Heart right ventricle (tissue), 16 donors: Measurements from ENCODE around the gene POLE. TPM values are rescaled to one million over a fixed set of nuclear protein-coding genes. Genes with fewer than 3 reads are reported as not detected.

Source experiments
- ATAC-seq, 8 donors: fragments of 200-7000 bp; cut with Tn5 transposase; one replicate each; pipeline ENCODE4 v1.9.1; 2020; ENCODE audit warnings: mild to moderate bottlenecking in 8 of 8, moderate library complexity in 8 of 8, moderate number of reproducible peaks in 1 of 8
- DNase-seq, 2 donors: peaks; one replicate each; pipeline ENCODE4 v3.0.0-alpha.2; 2020
- H3K27ac ChIP-seq, 10 donors: fragments of 200-600 bp; sonication (generic) in 2 of 10; one replicate each; pipeline versions ENCODE4 v1.5.0 to v1.8.0; 2020 to 2022; ENCODE audit warnings: mild to moderate bottlenecking in 3 of 10
- H3K27me3 ChIP-seq, 7 donors: fragments of 200-600 bp; one replicate each; pipeline ENCODE4 v1.8.0; 2021 to 2022; ENCODE audit warnings: mild to moderate bottlenecking in 2 of 7
- H3K36me3 ChIP-seq, 9 donors: fragments of 200-600 bp; sonication (generic) in 1 of 9; one replicate each; pipeline versions ENCODE4 v1.5.0 to v1.8.0; 2020 to 2022; ENCODE audit warnings: mild to moderate bottlenecking in 2 of 9
- H3K4me1 ChIP-seq, 9 donors: fragments of 200-600 bp; sonication (generic) in 1 of 9; one replicate each; pipeline versions ENCODE4 v1.5.0 to v1.8.0; 2020 to 2022; ENCODE audit warnings: mild to moderate bottlenecking in 4 of 9
- H3K4me3 ChIP-seq, 10 donors: fragments of 200-600 bp; sonication (generic) in 2 of 10; one replicate each; pipeline versions ENCODE4 v1.5.0 to v1.8.0; 2020 to 2022; ENCODE audit warnings: mild to moderate bottlenecking in 7 of 10, moderate library complexity in 2 of 10
- H3K9me3 ChIP-seq, 11 donors: fragments of 200-600 bp in 10 of 11; sonication (generic) in 2 of 11; one replicate each; pipeline versions ENCODE4 v1.5.0 to v1.8.0; 2013 to 2022; ENCODE audit warnings: mild to moderate bottlenecking in 2 of 11, control low read depth in 1 of 11, moderate library complexity in 1 of 11
- CTCF ChIP-seq, 9 donors: fragments of 200-600 bp; sonication (generic) in 2 of 9; IDR thresholded peaks; one replicate each; pipeline versions ENCODE4 v1.5.0 to v1.8.0; 2021 to 2022; ENCODE audit warnings: antibody characterized with exemption in 9 of 9, mild to moderate bottlenecking in 5 of 9, moderate library complexity in 1 of 9
- WGBS, 2 donors: extraction: QIAGEN DNeasy Blood & Tissue Kit; methylation state at CpG; one replicate each; pipeline ENCODE4 v1.1.7; 2013; ENCODE audit warnings: inconsistent platforms in 1 of 2; 5-methylcytosine and 5-hydroxymethylcytosine counted together
- intact Hi-C, 10 donors: fragments of 100-400 bp; cut with DNase I; formaldehyde crosslinking; loops; one replicate each; pipeline versions ENCODE4 v1.11.1 to v1.14.2; 2022
- polyA plus RNA-seq, 2 donors: library from polyadenylated mRNA; stranded (reverse); fragments of 200-250 nt; gene quantifications; one replicate each; pipeline ENCODE4 v1.2.3, GENCODE V29; 2013
- total RNA-seq, 10 donors: library from RNA; stranded (reverse); fragmentation: NEBNext Ultra II Directional in 3 of 10; extraction: Animal tissue kit (Norgen Biotek cat#: 25700) in 3 of 10; gene quantifications; one replicate each; pipeline versions ENCODE4 v1.2.1 to v1.2.4, GENCODE V29; 2021 to 2023
- donor health status: Arrhythmogenic right ventricular cardiomyopathy.
- donor health status: ischemic (EF 13 %, LVEDD 7.1; RV severe dilation, severe dysfunction).
- donor health status: healthy with polysubstance abuse.
- donor health status: DM: no; HTN: yes; CAD: no.
- donor health status: DM: no; HTN: no; CAD: no.
- donor health status: ischemic (EF 25% LVEDD 6.9; RV normal size, moderate dysfunction).
- donor health status: ischemic (EF 25% LVEDD 5.7; RV mildly dilated, moderate dysfunction).
- donor health status: healthy.
- donor health status: DM: yes; HTN: yes; CAD: no.
- donor health status: Ischemic cardiomyopathy.
- donor health status: ischemic (EF 35%, LVEDD 5.7; RV mildly dilated, moderate dysfunction).
- donor health status: nonischemic (EF 11% LVEDD 7.7; RV severe dilation, severe dysfunction).
- donor health status: DM: yes; HTN: yes; CAD: no.
- donor health status: PGD.
- donor health status: ischemic (EF 29% LVEDD 5.4; RV normal size, mild dysfunction).
- donor health status: nonischemic (EF 23%, LVEDD 6.1; RV moderate dilation, normal function).

Gene POLE
- total and polyA plus RNA-seq, 12 donors, result 6.8 to 25.8 (median 9.9) TPM

- DNase-seq, result no peak
- intact Hi-C loops, result no loop called here
Observed at GRCh38 chr12:132585177-132585576, 102.0 kb downstream of the POLE start.

GRCh38 chr12:132584429-132584828 lies 102.7 kb downstream of the POLE start:
- intact Hi-C loops, result no loop called here
- DNase-seq (no peak), ATAC-seq (no peak)
- H3K36me3 ChIP-seq, result peaks cover 0 to 34% (median 0%) of the 10 kb centered on the region in 9 donors
- no peak overlapping the region for H3K27ac ChIP-seq
- no peak for TF ChIP-seq CTCF (IDR thresholded peaks at IDR 0.05)
- H3K27me3 ChIP-seq, result no peaks in the 10 kb centered on the region
- peaks cover 0 to 3% (median 0%) of the 10 kb centered on the region in 11 donors for H3K9me3 ChIP-seq
- WGBS, 2 donors, result 91% methylated on average over 14 of the region's 14 CpGs
- no peaks in the 10 kb centered on the region for H3K4me1 ChIP-seq
- H3K4me3 ChIP-seq, result no peak overlapping the region

More at GRCh38 chr12:132585177-132585576, 102.0 kb downstream of the POLE start:
- no peaks in the 10 kb centered on the region for H3K27me3 ChIP-seq
- TF ChIP-seq CTCF (IDR thresholded peaks at IDR 0.05), result no peak
- ATAC-seq, result no peak
- H3K4me3 ChIP-seq, result no peak overlapping the region
- H3K36me3 ChIP-seq, result peaks cover 0 to 28% (median 0%) of the 10 kb centered on the region in 9 donors
- H3K27ac ChIP-seq, result no peak overlapping the region
- no peaks in the 10 kb centered on the region for H3K4me1 ChIP-seq
- H3K9me3 ChIP-seq, result peaks cover 0 to 3% (median 0%) of the 10 kb centered on the region in 11 donors
- WGBS, 2 donors, result 77 to 83% methylated on average over 23 to 24 of the region's 24 CpGs

- Histone ChIP-seq H3K9me3 (no peaks in the 10 kb centered on the region), H3K4me3 (no peak overlapping the region), H3K27ac (no peak overlapping the region), H3K27me3 (no peaks in the 10 kb centered on the region), H3K4me1 (no peaks in the 10 kb centered on the region), H3K36me3 (peaks cover 0 to 35% (median 0%) of the 10 kb centered on the region in 9 donors)
- intact Hi-C loops, result no loop called here
- no peak for TF ChIP-seq CTCF (IDR thresholded peaks at IDR 0.05)
- no peak for DNase-seq
- no peak for ATAC-seq
- WGBS, 2 donors, result 65 to 74% methylated on average over 29 of the region's 29 CpGs
Observed at GRCh38 chr12:132583736-132584135, 103.4 kb downstream of the POLE start.

- H3K27me3 ChIP-seq, result no peaks in the 10 kb centered on the region
- H3K4me3 ChIP-seq, result no peak overlapping the region
- H3K4me1 ChIP-seq, result no peaks in the 10 kb centered on the region
- no peak for ATAC-seq
- peaks cover 0 to 38% (median 0%) of the 10 kb centered on the region in 9 donors for H3K36me3 ChIP-seq
- no peak for TF ChIP-seq CTCF (IDR thresholded peaks at IDR 0.05)
- WGBS, 2 donors, result 57 to 70% methylated on average over 10 to 50 of the region's 50 CpGs
- intact Hi-C loops, result no loop called here
- no peak for DNase-seq
- no peak overlapping the region for H3K27ac ChIP-seq
- no peaks in the 10 kb centered on the region for H3K9me3 ChIP-seq
Observed at GRCh38 chr12:132583411-132583710, 103.8 kb downstream of the POLE start.
